ENCODE measurements around the gene SENP5. TPM values are rescaled to one million over a fixed set of nuclear protein-coding genes. Genes with fewer than 3 reads are reported as not detected.

SENP5 gene
- polyA plus RNA-seq, 3 donors: 6.7 to 10.4 (median 8.4) TPM

DNA sequence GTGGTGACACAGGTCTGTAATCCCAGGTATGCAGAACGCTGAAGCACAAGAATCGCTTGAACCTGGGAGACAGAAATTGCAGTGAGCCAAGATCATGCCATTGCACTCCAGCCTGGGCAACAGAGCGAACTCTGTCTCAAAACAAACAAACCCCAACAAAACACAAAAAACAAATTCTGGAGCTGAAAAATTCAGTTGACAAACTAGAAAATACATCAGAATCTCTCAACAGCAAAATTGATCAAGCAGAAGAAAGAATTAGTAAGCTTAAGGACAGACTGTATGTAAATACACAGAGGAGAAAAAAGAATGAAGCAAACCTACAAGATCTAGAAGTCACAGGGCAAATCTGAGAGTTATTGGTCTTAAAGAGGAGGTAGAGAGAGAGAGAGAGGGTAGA is 49.3 kb downstream of the SENP5 start:
- H3K36me3 ChIP-seq (replicated peaks in 1 of 2; ENCODE audit: control insufficient read depth in 1 of 2, insufficient read depth in 2 of 2, low read length in 2 of 2): peaks cover 11 to 27% of the 10 kb centered on the region in 2 donors
- H3K36me3 Mint-ChIP-seq: peaks cover 35 to 37% of the 10 kb centered on the region in 2 donors
- H3K79me2 ChIP-seq (ENCODE audit: insufficient read depth, low read length): no peaks in the 10 kb centered on the region
- no peak overlapping the region for H2AFZ ChIP-seq (ENCODE audit: insufficient read depth, low read depth, low read length, poor library complexity, severe bottlenecking)
- H3K4me3 Mint-ChIP-seq: no peak overlapping the region
- intact Hi-C loops (cut with micrococcal nuclease): no loop called here
- peak overlapping the region in 1 of 2 donors; percentile 4 for H3K27ac ChIP-seq (ENCODE audit: low read depth in 1 of 2, low read length in 2 of 2)
- no peak overlapping the region for H3K9ac ChIP-seq (ENCODE audit: insufficient read depth, low read length, poor library complexity, severe bottlenecking)
- DNase-seq: no peak
- WGBS (ENCODE audit: insufficient coverage): 100% methylated on average over 2 of the region's 3 CpGs
- H3K27me3 Mint-ChIP-seq (ENCODE audit: low read depth in 3 of 3): no peaks in the 10 kb centered on the region
- no peak overlapping the region for H3K4me3 ChIP-seq (replicated peaks in 1 of 3; ENCODE audit: low read depth in 2 of 3, low read length in 3 of 3)
- H3K4me1 ChIP-seq (ENCODE audit: control insufficient read depth in 1 of 2, insufficient read depth in 2 of 2, low read length in 2 of 2): peaks cover 6 to 13% of the 10 kb centered on the region in 2 donors
- H3K27ac Mint-ChIP-seq: peak overlapping the region in 1 of 7 donors; percentile 5
- H3K27me3 ChIP-seq (ENCODE audit: control insufficient read depth in 2 of 2, insufficient read depth in 2 of 2, low read length in 2 of 2): no peaks in the 10 kb centered on the region
- TF ChIP-seq CTCF (IDR thresholded peaks at IDR 0.05): no peak
- H3K9me3 ChIP-seq (replicated peaks in 1 of 2; ENCODE audit: control insufficient read depth in 1 of 2, insufficient read depth in 1 of 2, low read length in 2 of 2): peaks cover 0 to 5% of the 10 kb centered on the region in 2 donors
- H3K4me1 Mint-ChIP-seq: peaks cover 13% of the 10 kb centered on the region
- peaks cover 0 to 11% (median 4%) of the 10 kb centered on the region in 7 donors for H3K9me3 Mint-ChIP-seq
- no peaks in the 10 kb centered on the region for H4K20me1 ChIP-seq (ENCODE audit: insufficient read depth, low read length)
- no peak overlapping the region for H3K4me2 ChIP-seq (replicated peaks; ENCODE audit: extremely low read depth, low read length, poor library complexity, severe bottlenecking)

GRCh38 chr3:196918968-196919367 is 51.2 kb downstream of the SENP5 start:
- Histone ChIP-seq H4K20me1 (ENCODE audit: insufficient read depth, low read length) (no peaks in the 10 kb centered on the region), H3K4me2 (replicated peaks; ENCODE audit: extremely low read depth, low read length, poor library complexity, severe bottlenecking) (no peak overlapping the region), H3K27me3 (ENCODE audit: control insufficient read depth in 2 of 2, insufficient read depth in 2 of 2, low read length in 2 of 2) (no peaks in the 10 kb centered on the region), H3K4me1 (ENCODE audit: control insufficient read depth in 1 of 2, insufficient read depth in 2 of 2, low read length in 2 of 2) (peaks cover 6 to 13% of the 10 kb centered on the region in 2 donors), H3K4me3 (replicated peaks in 1 of 3; ENCODE audit: low read depth in 2 of 3, low read length in 3 of 3) (no peak overlapping the region), H3K36me3 (replicated peaks in 1 of 2; ENCODE audit: control insufficient read depth in 1 of 2, insufficient read depth in 2 of 2, low read length in 2 of 2) (peaks cover 20 to 47% of the 10 kb centered on the region in 2 donors), H3K9ac (ENCODE audit: insufficient read depth, low read length, poor library complexity, severe bottlenecking) (no peak overlapping the region), H2AFZ (ENCODE audit: insufficient read depth, low read depth, low read length, poor library complexity, severe bottlenecking) (no peak overlapping the region), H3K9me3 (replicated peaks in 1 of 2; ENCODE audit: control insufficient read depth in 1 of 2, insufficient read depth in 1 of 2, low read length in 2 of 2) (peaks cover 0 to 5% of the 10 kb centered on the region in 2 donors), H3K79me2 (ENCODE audit: insufficient read depth, low read length) (no peaks in the 10 kb centered on the region), H3K27ac (ENCODE audit: low read depth in 1 of 2, low read length in 2 of 2) (no peak overlapping the region)
- DNase-seq: no peak
- Mint-ChIP-seq H3K4me1 (peaks cover 13% of the 10 kb centered on the region), H3K4me3 (no peak overlapping the region), H3K27ac (peak overlapping the region in 1 of 7 donors; percentile 68), H3K36me3 (peaks cover 40 to 50% of the 10 kb centered on the region in 2 donors), H3K9me3 (peaks cover 0 to 11% (median 4%) of the 10 kb centered on the region in 7 donors), H3K27me3 (ENCODE audit: low read depth in 3 of 3) (no peaks in the 10 kb centered on the region)
- WGBS (ENCODE audit: insufficient coverage): no CpG with 5 or more reads among the region's 2 CpGs
- no peak for TF ChIP-seq CTCF (IDR thresholded peaks at IDR 0.05)
- intact Hi-C loops (cut with micrococcal nuclease): no loop called here

All from CD14-positive monocyte (primary cell).